ENCODE data around the gene TBCE. TPM values are rescaled to one million over a fixed set of nuclear protein-coding genes. Genes with fewer than 3 reads are reported as not detected.
"Not testable (repeated sequence)": the region's sequence is repeated elsewhere in the genome, so short reads cannot be mapped to it uniquely, and the experiment has no call there.

Gene TBCE
- total RNA-seq, 4 donors from 2014 or later, result 17.6 to 58.6 (median 36.4) TPM

DNA sequence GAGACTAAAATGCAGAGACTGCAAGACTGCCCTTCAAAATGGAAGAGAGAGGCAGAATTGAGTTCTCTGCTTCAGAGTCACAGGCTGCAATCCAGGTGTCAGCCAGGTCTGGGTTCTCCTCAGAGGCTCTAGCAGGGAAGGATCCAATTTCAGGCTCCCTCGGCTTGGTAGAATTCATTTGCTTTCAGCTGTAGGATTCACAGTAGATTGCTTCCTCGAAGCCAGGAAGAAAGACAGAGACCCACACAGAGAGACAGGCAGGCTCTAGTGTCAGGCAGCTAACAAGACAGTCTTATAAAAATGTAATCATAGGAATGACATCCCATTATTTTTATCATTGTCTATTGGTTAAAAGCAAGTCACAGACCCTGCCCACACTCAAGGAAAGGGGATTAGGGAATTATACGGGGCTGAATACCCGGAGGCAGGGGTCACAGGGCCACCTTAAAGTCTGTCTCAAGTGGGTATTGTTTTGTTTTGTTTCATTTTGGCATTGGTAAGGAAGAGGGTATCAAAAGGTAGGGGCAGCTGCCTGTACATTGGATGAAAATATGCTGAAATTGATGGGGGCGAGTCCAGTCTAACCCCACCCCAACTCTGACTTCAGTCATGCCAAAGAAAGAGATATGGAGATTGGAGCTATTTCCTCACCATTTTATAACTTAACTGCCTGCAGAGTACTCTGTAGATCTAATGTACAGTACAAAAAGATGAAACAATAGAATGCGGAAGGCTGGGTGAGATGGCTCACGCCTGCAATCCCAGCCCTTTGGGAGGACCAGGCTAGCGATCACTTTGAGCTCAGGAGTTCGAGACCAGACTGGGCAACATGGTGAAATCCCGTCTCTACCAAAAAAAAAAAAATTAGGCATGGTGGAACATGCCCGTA is 9.5 kb upstream of the TBCE start:
- TF ChIP-seq, protein P1, sequence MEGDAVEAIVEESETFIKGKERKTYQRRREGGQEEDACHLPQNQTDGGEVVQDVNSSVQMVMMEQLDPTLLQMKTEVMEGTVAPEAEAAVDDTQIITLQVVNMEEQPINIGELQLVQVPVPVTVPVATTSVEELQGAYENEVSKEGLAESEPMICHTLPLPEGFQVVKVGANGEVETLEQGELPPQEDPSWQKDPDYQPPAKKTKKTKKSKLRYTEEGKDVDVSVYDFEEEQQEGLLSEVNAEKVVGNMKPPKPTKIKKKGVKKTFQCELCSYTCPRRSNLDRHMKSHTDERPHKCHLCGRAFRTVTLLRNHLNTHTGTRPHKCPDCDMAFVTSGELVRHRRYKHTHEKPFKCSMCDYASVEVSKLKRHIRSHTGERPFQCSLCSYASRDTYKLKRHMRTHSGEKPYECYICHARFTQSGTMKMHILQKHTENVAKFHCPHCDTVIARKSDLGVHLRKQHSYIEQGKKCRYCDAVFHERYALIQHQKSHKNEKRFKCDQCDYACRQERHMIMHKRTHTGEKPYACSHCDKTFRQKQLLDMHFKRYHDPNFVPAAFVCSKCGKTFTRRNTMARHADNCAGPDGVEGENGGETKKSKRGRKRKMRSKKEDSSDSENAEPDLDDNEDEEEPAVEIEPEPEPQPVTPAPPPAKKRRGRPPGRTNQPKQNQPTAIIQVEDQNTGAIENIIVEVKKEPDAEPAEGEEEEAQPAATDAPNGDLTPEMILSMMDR (IDR thresholded peaks at IDR 0.05), result no peak
- TF ChIP-seq POLR2A (IDR thresholded peaks at IDR 0.05), result no peak
- no peaks in the 10 kb centered on the region for H3K4me1 ChIP-seq
- H3K9me3 ChIP-seq, result no peaks in the 10 kb centered on the region
- no peak overlapping the region for H3K27ac ChIP-seq
- H3K4me3 ChIP-seq, result no peak overlapping the region
- no peaks in the 10 kb centered on the region for H3K36me3 ChIP-seq
- DNase-seq, result no peak
- no peaks in the 10 kb centered on the region for H3K27me3 ChIP-seq

DNA sequence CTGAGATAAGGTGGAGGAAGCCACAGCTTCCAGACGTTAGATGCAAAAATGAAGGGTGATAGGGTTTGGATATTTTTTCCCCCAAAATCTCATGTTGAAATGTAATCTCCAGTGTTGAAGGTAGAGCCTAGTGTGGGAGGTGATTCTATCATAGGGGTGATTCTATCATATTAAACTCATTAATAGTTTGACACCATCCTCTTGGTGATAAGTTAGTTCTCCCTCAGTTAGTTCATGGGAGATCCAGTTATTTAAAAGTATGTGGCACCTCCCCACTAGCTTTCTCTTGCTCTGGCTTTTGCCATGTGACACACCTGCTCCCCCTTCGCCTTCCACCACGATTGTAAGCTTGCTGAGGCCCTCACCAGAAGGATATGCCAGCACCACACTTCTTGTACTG is 8.3 kb upstream of the TBCE start:
- Histone ChIP-seq H3K27me3 (no peaks in the 10 kb centered on the region), H3K4me1 (no peaks in the 10 kb centered on the region), H3K36me3 (no peaks in the 10 kb centered on the region), H3K27ac (no peak overlapping the region), H3K9me3 (no peaks in the 10 kb centered on the region), H3K4me3 (no peak overlapping the region)
- no peak for DNase-seq
- TF ChIP-seq, protein P1 (IDR thresholded peaks at IDR 0.05), result no peak
- no peak for TF ChIP-seq POLR2A (IDR thresholded peaks at IDR 0.05)

DNA sequence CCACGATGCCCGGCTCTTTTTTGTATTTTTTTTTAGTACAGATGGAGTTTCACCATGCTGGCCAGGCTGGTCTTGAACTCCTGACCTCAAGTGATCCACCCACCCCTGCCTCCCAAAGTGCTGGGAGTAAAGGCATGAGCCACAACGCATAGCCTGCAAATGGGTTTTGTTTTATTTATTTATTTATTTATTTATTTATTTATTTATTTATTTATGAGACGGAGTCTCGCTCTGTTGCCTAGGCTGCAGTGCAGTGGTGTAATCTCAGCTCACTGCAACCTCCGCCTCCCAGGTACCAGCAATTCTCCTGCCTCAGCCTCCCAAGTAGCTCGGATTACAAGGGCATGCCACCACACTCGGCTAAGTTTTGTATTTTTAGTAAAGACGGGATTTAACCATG is 3.0 kb upstream of the TBCE start:
- H3K9me3 ChIP-seq, H3K36me3 ChIP-seq, H3K4me1 ChIP-seq, H3K27ac ChIP-seq, DNase-seq, H3K27me3 ChIP-seq, H3K4me3 ChIP-seq: not testable (repeated sequence)

DNA sequence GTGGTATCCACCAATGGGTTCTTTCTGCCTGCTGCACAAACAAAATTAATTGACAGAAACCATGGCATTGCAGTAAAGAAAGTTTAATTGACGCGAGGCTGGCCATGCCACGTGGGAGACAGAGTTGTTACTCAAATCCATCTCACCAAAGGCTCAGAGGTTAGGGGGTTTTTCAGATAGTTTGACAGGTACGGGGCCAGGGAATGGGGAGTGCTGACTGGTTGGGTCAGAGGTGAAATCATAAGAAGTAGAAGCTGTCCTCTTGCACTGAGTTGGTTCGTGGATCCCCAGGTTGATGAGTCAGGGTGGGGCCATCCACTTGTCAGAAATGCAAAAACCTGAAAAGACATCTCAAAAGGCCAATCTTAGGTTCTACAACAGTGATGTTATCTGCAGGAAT is 941 bp upstream of the TBCE start:
- TF ChIP-seq, protein P1 (IDR thresholded peaks at IDR 0.05), result no peak
- no peak for TF ChIP-seq POLR2A (IDR thresholded peaks at IDR 0.05)
- Histone ChIP-seq H3K36me3 (no peaks in the 10 kb centered on the region), H3K4me1 (peaks cover 0 to 13% (median 0%) of the 10 kb centered on the region in 4 donors), H3K27me3 (no peaks in the 10 kb centered on the region), H3K27ac (no peak overlapping the region), H3K4me3 (no peak overlapping the region), H3K9me3 (no peaks in the 10 kb centered on the region)
- DNase-seq, result no peak

DNA sequence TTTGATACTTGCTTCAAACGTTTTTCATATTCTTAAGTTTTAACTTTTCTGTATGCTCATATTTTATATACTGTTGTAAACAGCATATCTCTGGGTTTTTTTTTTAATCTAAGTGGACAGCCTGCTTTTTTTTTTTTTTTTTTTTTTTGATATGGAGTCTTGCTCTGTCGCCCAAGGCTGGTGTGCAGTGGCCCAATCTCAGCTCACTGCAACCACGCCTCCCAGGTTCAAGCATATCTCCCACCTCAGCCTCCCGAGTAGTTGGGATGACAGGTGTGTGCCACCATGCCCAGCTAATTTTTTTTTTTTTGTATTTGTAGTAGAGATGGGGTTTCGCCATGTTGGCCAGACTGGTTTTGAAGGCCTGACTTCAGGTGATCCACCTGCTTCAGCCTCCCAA is 1.2 kb downstream of the TBCE start:
- TF ChIP-seq, protein P1 (IDR thresholded peaks at IDR 0.05), result no peak
- no peak for TF ChIP-seq POLR2A (IDR thresholded peaks at IDR 0.05)
- no peak overlapping the region for H3K27ac ChIP-seq
- no peaks in the 10 kb centered on the region for H3K9me3 ChIP-seq
- H3K36me3 ChIP-seq, result no peaks in the 10 kb centered on the region
- DNase-seq, result no peak
- H3K27me3 ChIP-seq, result no peaks in the 10 kb centered on the region
- H3K4me3 ChIP-seq, result peak overlapping the region in 1 of 4 donors; percentile 67
- H3K4me1 ChIP-seq, result peaks cover 0 to 13% (median 0%) of the 10 kb centered on the region in 4 donors

DNA sequence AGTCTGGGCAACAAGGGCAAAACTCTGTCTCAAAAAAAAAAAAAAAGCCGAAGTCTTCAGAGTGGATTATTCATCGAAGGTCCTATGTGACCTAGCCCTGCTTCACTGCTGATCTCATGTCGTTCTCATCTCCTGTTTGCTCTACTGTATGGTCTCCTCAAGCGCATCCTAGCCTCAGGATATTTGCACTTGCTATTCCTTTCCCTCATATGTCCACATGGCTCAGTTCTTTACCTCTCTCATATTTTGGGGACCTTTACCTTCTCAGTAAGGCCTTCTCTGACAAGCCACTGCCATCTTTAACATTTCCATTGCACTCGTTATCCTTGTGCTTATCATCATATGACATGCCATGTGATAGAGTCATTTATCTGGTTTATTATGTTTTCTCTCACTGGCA is 2.6 kb downstream of the TBCE start:
- H3K27me3 ChIP-seq, result no peaks in the 10 kb centered on the region
- no peaks in the 10 kb centered on the region for H3K36me3 ChIP-seq
- no peak for DNase-seq
- TF ChIP-seq, protein P1 (IDR thresholded peaks at IDR 0.05), result no peak
- no peak for TF ChIP-seq POLR2A (IDR thresholded peaks at IDR 0.05)
- H3K9me3 ChIP-seq, result no peaks in the 10 kb centered on the region
- no peak overlapping the region for H3K27ac ChIP-seq
- H3K4me3 ChIP-seq, result no peak overlapping the region
- H3K4me1 ChIP-seq, result peaks cover 0 to 13% (median 0%) of the 10 kb centered on the region in 4 donors

Data from Peyer's patch (tissue), 4 donors.